Nephron progenitor cell (in vitro differentiated cells): ENCODE data around the gene DNMT1.

Experiments
- DNase-seq: peaks from one replicate; pipeline ENCODE4 v3.0.0; 2021
- H3K27ac Mint-ChIP-seq: 2 replicates; pipeline ENCODE4 v1.8.0; 2021; ENCODE audit warnings: mild to moderate bottlenecking, moderate library complexity, mixed read lengths
- H3K27me3 Mint-ChIP-seq: 2 replicates; pipeline ENCODE4 v1.8.0; 2021; ENCODE audit warnings: mild to moderate bottlenecking, low read depth, mixed read lengths; ENCODE audit not compliant: poor library complexity
- H3K36me3 Mint-ChIP-seq: 2 replicates; pipeline ENCODE4 v1.8.0; 2021; ENCODE audit warnings: low read depth, mixed read lengths
- H3K4me1 Mint-ChIP-seq: 2 replicates; pipeline ENCODE4 v1.8.0; 2021; ENCODE audit warnings: mixed read lengths
- H3K4me3 Mint-ChIP-seq: 2 replicates; pipeline ENCODE4 v1.8.0; 2021; ENCODE audit warnings: mild to moderate bottlenecking, moderate library complexity, mixed read lengths
- H3K9me3 Mint-ChIP-seq: 2 replicates; pipeline ENCODE4 v1.8.0; 2021; ENCODE audit warnings: mild to moderate bottlenecking, moderate library complexity, mixed read lengths
- CTCF ChIP-seq: fragments of 200-600 bp; sonication (generic); IDR thresholded peaks from 2 replicates; pipeline ENCODE4 v1.5.0; 2021; ENCODE audit warnings: antibody characterized with exemption

Gene DNMT1

GRCh38 chr19:10235003-10235402, 40.2 kb upstream of the DNMT1 start:
- no peaks in the 10 kb centered on the region for H3K9me3 Mint-ChIP-seq
- peaks cover 22% of the 10 kb centered on the region for H3K4me1 Mint-ChIP-seq
- no peak for DNase-seq
- no peak overlapping the region for H3K4me3 Mint-ChIP-seq
- no peaks in the 10 kb centered on the region for H3K36me3 Mint-ChIP-seq
- no peak overlapping the region for H3K27ac Mint-ChIP-seq
- peaks cover 9% of the 10 kb centered on the region for H3K27me3 Mint-ChIP-seq
- TF ChIP-seq CTCF = no peak

GRCh38 chr19:10233946-10234345, 39.2 kb upstream of the DNMT1 start:
- Mint-ChIP-seq H3K4me3 (no peak overlapping the region), H3K4me1 (peaks cover 31% of the 10 kb centered on the region), H3K9me3 (no peaks in the 10 kb centered on the region), H3K27me3 (peaks cover 9% of the 10 kb centered on the region), H3K36me3 (no peaks in the 10 kb centered on the region), H3K27ac (no peak overlapping the region)
- no peak for TF ChIP-seq CTCF
- no peak for DNase-seq

GRCh38 chr19:10231612-10232228, 37.0 kb upstream of the DNMT1 start:
- no peaks in the 10 kb centered on the region for H3K9me3 Mint-ChIP-seq
- peak overlapping the region; percentile 91 for H3K27ac Mint-ChIP-seq
- no peaks in the 10 kb centered on the region for H3K36me3 Mint-ChIP-seq
- H3K4me1 Mint-ChIP-seq = peaks cover 44% of the 10 kb centered on the region
- no peak for DNase-seq
- peaks cover 3% of the 10 kb centered on the region for H3K27me3 Mint-ChIP-seq
- H3K4me3 Mint-ChIP-seq = peak overlapping the region; percentile 76
- TF ChIP-seq CTCF = no peak

- peak; percentile 92 for DNase-seq
- no peaks in the 10 kb centered on the region for H3K27me3 Mint-ChIP-seq
- no peak for TF ChIP-seq CTCF
- H3K9me3 Mint-ChIP-seq = no peaks in the 10 kb centered on the region
- H3K4me3 Mint-ChIP-seq = peak within 1 kb of the TSS; percentile 86
- peak within 1 kb of the TSS; percentile 91 for H3K27ac Mint-ChIP-seq
- peaks cover 45% of the 10 kb centered on the region for H3K4me1 Mint-ChIP-seq
- H3K36me3 Mint-ChIP-seq = no peaks in the 10 kb centered on the region
Observed at GRCh38 chr19:10230861-10231611, 36.3 kb upstream of the DNMT1 start, which contains the start of gene S1PR2. TSS of gene S1PR2 (minus strand) at chr19:10231331. CDS start at chr19:10224905, 6,426 bp downstream.

- Mint-ChIP-seq H3K9me3 (no peaks in the 10 kb centered on the region), H3K27me3 (no peaks in the 10 kb centered on the region), H3K36me3 (no peaks in the 10 kb centered on the region), H3K27ac (no peak overlapping the region), H3K4me1 (peaks cover 41% of the 10 kb centered on the region), H3K4me3 (peak overlapping the region; percentile 86)
- peak; percentile 79 for DNase-seq
- no peak for TF ChIP-seq CTCF
Observed at GRCh38 chr19:10230173-10230860, 35.6 kb upstream of the DNMT1 start.
